Tongue (tissue), 3 donors: ENCODE measurements around the gene RAB7A. TPM values are rescaled to one million over a fixed set of nuclear protein-coding genes. Genes with fewer than 3 reads are reported as not detected.

Experiments used
- DNase-seq: peaks from one replicate; pipeline ENCODE4 v3.0.0-alpha.2; 2015
- small RNA-seq: library from RNA; depleted of rRNA; stranded (forward); fragments of <200 nt; gene quantifications from one replicate; pipeline ENCODE3, GENCODE V24; 2014; ENCODE audit warnings: low replicate concordance
- total RNA-seq: library from RNA; depleted of rRNA; stranded (reverse); fragments of >200 nt; gene quantifications from one replicate; pipeline ENCODE4 v1.2.3, GENCODE V29; 2014

The RAB7A gene
- total RNA-seq, 1 donor from 2014 or later, result 53.4 TPM

DNA sequence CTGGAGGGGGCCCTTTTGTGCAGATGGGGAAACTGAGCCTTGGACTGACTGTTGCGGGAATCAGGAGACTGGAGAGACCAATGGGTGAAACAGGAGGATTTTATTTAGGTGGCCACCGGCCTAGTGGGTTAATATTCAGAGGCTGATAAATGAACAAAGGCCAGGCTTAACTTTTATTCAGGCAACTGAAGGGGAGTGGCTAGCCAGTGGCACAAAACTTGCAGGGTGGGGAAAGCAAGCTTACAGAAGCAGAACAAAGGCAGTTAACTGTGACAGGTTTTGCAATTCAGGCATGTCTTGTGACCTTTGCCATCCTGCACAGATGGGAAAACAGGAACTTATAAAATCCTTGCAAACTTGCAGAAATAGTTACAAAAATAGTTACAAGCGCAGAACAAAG lies 128.5 kb downstream of the RAB7A start:
- DNase-seq, result no peak

DNA sequence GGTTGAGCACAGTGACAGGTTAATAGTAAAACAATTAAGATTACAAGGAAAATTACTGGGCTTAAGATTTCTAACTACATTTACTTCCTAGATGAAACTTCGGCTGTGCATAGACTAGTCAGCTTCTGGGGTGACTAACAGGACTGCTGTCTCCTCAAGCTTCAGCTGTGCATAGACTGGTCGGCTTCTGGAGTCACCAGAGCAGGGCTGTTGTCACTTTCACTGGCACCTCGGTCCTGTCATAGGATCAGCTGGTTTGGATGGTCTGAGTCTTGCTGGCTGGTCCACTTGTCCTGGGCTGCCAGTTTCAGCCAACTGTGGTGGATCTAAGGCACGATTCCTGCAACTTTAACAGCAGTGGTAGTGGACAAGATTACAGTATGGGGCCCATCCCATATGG lies 129.6 kb downstream of the RAB7A start:
- no peak for DNase-seq

GRCh38 chr3:128858167-128858566 lies 132.2 kb downstream of the RAB7A start:
- DNase-seq, result no peak

DNA sequence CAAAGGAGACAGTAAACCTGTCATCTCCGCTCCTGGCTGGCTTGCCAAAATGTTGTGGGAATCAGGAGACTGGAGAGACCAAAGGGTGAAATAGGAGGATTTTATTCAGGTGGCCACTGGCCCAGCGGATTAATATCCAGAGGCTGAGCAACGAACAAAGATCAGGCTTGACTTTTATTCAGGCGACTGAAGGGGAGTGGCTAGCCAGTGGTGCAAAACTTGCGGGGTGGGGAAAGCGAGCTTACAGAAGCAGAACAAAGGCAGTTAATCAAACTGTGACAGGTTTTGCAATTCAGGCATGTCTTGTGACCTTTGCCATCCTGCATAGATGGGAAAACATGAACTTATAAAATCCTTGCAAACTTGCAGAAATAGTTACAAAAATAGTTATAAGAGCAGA lies 133.6 kb downstream of the RAB7A start:
- no peak for DNase-seq

GRCh38 chr3:128861491-128861890 lies 135.5 kb downstream of the RAB7A start:
- DNase-seq, result no peak

DNA sequence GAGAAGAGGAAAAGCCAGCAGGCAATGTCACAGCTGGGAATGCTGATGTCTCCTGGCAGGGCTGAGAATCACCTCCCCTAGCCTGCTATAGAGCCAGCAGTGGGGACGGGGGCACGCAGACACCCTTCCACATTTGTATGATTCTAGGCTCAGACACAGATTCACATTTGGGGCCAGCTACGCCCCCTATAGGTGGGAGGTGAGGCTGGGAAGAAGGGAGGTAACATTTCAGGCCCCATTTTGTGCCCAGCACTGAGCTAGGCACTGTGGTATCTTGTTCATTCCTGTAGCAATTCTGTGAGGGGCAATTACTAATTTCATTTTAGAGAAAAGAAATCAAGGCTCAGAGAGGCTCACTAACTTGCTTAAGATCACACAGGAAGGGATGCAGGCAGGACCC lies 137.6 kb downstream of the RAB7A start:
- no peak for DNase-seq

Small RNA genes lying within 50 kb of the gene (small RNA-seq; reads per million reads assigned to genes)
- 0.05 reads per million for gene RF00399

Other genes starting within 250 kb of the RAB7A start
- gene GATA2, start 233.0 kb upstream of the RAB7A start, total RNA-seq, result 6.3 TPM
- gene RPN1, start 75.4 kb upstream of the RAB7A start, total RNA-seq, result 150 TPM
- 36.7 TPM for gene ACAD9, start 153.4 kb downstream of the RAB7A start, total RNA-seq